Keratinocyte (primary cell): ENCODE data around the gene ACAP2. TPM values are rescaled to one million over a fixed set of nuclear protein-coding genes. Genes with fewer than 3 reads are reported as not detected.

Experiments used
- DNase-seq: peaks from one replicate; pipeline ENCODE4 v3.0.0-alpha.2; 2011; ENCODE audit warnings: low read depth, missing footprints, low spot score
- FAIRE-seq: peaks from 2 replicates; lab custom pipeline; 2011; peaks lifted over from hg19 to GRCh38; lab: Jason Lieb, UNC
- H2AFZ ChIP-seq: 2 replicates; pipeline ENCODE4 v1.6.0; 2012; ENCODE audit warnings: low read length, control low read depth, inconsistent platforms; ENCODE audit not compliant: control insufficient read depth
- H3K27ac ChIP-seq: 2 replicates; pipeline ENCODE4 v1.5.1; 2011; ENCODE audit warnings: low read length; ENCODE audit not compliant: control insufficient read depth, insufficient read depth
- H3K27me3 ChIP-seq: 3 replicates; pipeline ENCODE4 v1.6.0; 2011; ENCODE audit warnings: low read length; ENCODE audit not compliant: control insufficient read depth, insufficient read depth; ENCODE audit errors: extremely low read depth
- H3K36me3 ChIP-seq, 2 experiments: 2 replicates in 1 of 2; 3 replicates in 1 of 2; pipeline ENCODE4 v1.5.1; 2011; ENCODE audit warnings: low read length in 2 of 2, mild to moderate bottlenecking in 1 of 2; ENCODE audit not compliant: control insufficient read depth in 2 of 2, insufficient read depth in 2 of 2; ENCODE audit errors: extremely low read depth in 1 of 2
- H3K4me1 ChIP-seq: 3 replicates; pipeline ENCODE4 v1.5.1; 2011; ENCODE audit warnings: low read length; ENCODE audit not compliant: control insufficient read depth, insufficient read depth; ENCODE audit errors: extremely low read depth
- H3K4me2 ChIP-seq: 3 replicates; pipeline ENCODE4 v1.6.0; 2011; ENCODE audit warnings: low read depth, low read length; ENCODE audit not compliant: control insufficient read depth, insufficient read depth; ENCODE audit errors: extremely low read depth
- H3K4me3 ChIP-seq, 3 experiments: fragments of 200-600 bp in 1 of 3; sonication (generic) in 1 of 3; 2 replicates in 2 of 3; 3 replicates in 1 of 3; pipeline ENCODE4 v1.5.1; 2011 to 2016; ENCODE audit warnings: low read length in 3 of 3, mild to moderate bottlenecking in 3 of 3, control low read depth in 2 of 3, inconsistent platforms in 1 of 3, low read depth in 1 of 3, mixed read lengths in 1 of 3, mixed run types in 1 of 3, moderate library complexity in 1 of 3; ENCODE audit not compliant: control insufficient read depth in 2 of 3, insufficient read depth in 2 of 3; ENCODE audit errors: extremely low read depth in 1 of 3
- H3K79me2 ChIP-seq: 2 replicates; pipeline ENCODE4 v1.6.0; 2012; ENCODE audit warnings: low read length; ENCODE audit not compliant: control insufficient read depth, insufficient read depth
- H3K9ac ChIP-seq: 3 replicates; pipeline ENCODE4 v1.6.0; 2011; ENCODE audit warnings: low read length; ENCODE audit not compliant: control insufficient read depth, insufficient read depth; ENCODE audit errors: extremely low read depth
- H3K9me1 ChIP-seq: 3 replicates; pipeline ENCODE4 v1.6.0; 2011; ENCODE audit warnings: low read length; ENCODE audit not compliant: control insufficient read depth, insufficient read depth; ENCODE audit errors: extremely low read depth
- H3K9me3 ChIP-seq: 2 replicates; pipeline ENCODE4 v1.5.1; 2012; ENCODE audit warnings: low read depth, low read length; ENCODE audit not compliant: control insufficient read depth
- H4K20me1 ChIP-seq: 3 replicates; pipeline ENCODE4 v1.6.0; 2011; ENCODE audit warnings: low read length; ENCODE audit not compliant: control insufficient read depth, insufficient read depth; ENCODE audit errors: extremely low read depth
- CTCF ChIP-seq, 3 experiments: IDR thresholded peaks in 1 of 3; conservative IDR thresholded peaks in 1 of 3; optimal IDR thresholded peaks in 1 of 3; 2 replicates in 2 of 3; 3 replicates in 1 of 3; pipeline versions ENCODE3 to v1.5.1; 2011; ENCODE audit warnings: low read length in 3 of 3, mild to moderate bottlenecking in 3 of 3, moderate library complexity in 2 of 3, control low read depth in 1 of 3, inconsistent platforms in 1 of 3; ENCODE audit not compliant: insufficient read depth in 2 of 3; ENCODE audit errors: extremely low read depth in 1 of 3
- EZH2 ChIP-seq: IDR thresholded peaks from one replicate; pipeline ENCODE4 v1.6.1; 2012; ENCODE audit warnings: inconsistent platforms, mild to moderate bottlenecking, low read length, moderate library complexity
- dilution Hi-C: fragments of 300-500 bp; cut with MboI; formaldehyde crosslinking; loops from one replicate; pipeline ENCODE4 v1.7.0; 2020; ENCODE audit warnings: low sequenced_read_pairs; ENCODE audit not compliant: extremely low pct_ligation_motif_present
- polyA plus RNA-seq, 5 experiments: library from polyadenylated mRNA; depleted of rRNA in 3 of 5; stranded (reverse) in 3 of 5; stranded (forward) in 1 of 5; unstranded in 1 of 5; fragments of >200 nt; gene quantifications; 1 replicate in 1 of 5; 2 replicates in 3 of 5; 3 replicates in 1 of 5; pipeline versions ENCODE4 v1.2.1 to v1.2.3, GENCODE V29; 2011 to 2012; ENCODE audit warnings: missing spikeins in 2 of 5, low read depth in 1 of 5, low replicate concordance in 1 of 5

Gene ACAP2
- polyA plus RNA-seq, 1 donor (not counting 4 experiments of a cell fraction or from before 2014, with no cell fraction given), result 23.5 TPM

- Histone ChIP-seq H4K20me1 (no peaks in the 10 kb centered on the region), H3K9me1 (no peaks in the 10 kb centered on the region), H2AFZ (no peak overlapping the region), H3K9me3 (no peaks in the 10 kb centered on the region), H3K27me3 (no peaks in the 10 kb centered on the region), H3K4me2 (no peak overlapping the region), H3K36me3 (no peaks in the 10 kb centered on the region), H3K4me1 (peaks cover 11% of the 10 kb centered on the region), H3K27ac (no peak overlapping the region), H3K79me2 (peaks cover 12% of the 10 kb centered on the region), H3K9ac (no peak overlapping the region), H3K4me3 (no peak overlapping the region)
- DNase-seq, result no peak
- no peak for TF ChIP-seq EZH2
- no peak for TF ChIP-seq CTCF (optimal IDR thresholded peaks at IDR 0.05 in 1 of 3, IDR thresholded peaks at IDR 0.05 in 1 of 3, conservative IDR thresholded peaks at IDR 0.05 in 1 of 3; ENCODE audit: extremely low read depth in 1 of 3, insufficient read depth in 2 of 3, low read length in 3 of 3)
- dilution Hi-C loops, result no loop called here
- no peak for FAIRE-seq
Measured at GRCh38 chr3:195446359-195446758, 3.5 kb upstream of the ACAP2 start.

- H3K36me3 ChIP-seq, result no peaks in the 10 kb centered on the region
- no peaks in the 10 kb centered on the region for H4K20me1 ChIP-seq
- no peak overlapping the region for H2AFZ ChIP-seq
- H3K79me2 ChIP-seq, result peaks cover 17% of the 10 kb centered on the region
- DNase-seq (no peak), FAIRE-seq (no peak)
- H3K27ac ChIP-seq, result no peak overlapping the region
- TF ChIP-seq CTCF (optimal IDR thresholded peaks at IDR 0.05 in 1 of 3, IDR thresholded peaks at IDR 0.05 in 1 of 3, conservative IDR thresholded peaks at IDR 0.05 in 1 of 3; ENCODE audit: extremely low read depth in 1 of 3, insufficient read depth in 2 of 3, low read length in 3 of 3) (no peak), EZH2 (no peak)
- H3K9ac ChIP-seq, result no peak overlapping the region
- dilution Hi-C loops, result no loop called here
- no peak overlapping the region for H3K4me3 ChIP-seq
- no peaks in the 10 kb centered on the region for H3K27me3 ChIP-seq
- no peak overlapping the region for H3K4me2 ChIP-seq
- no peaks in the 10 kb centered on the region for H3K9me3 ChIP-seq
- H3K4me1 ChIP-seq, result peaks cover 15% of the 10 kb centered on the region
- no peaks in the 10 kb centered on the region for H3K9me1 ChIP-seq
Measured at GRCh38 chr3:195445885-195446284, 3.1 kb upstream of the ACAP2 start.
